ENCODE results near the gene GNAT1.

Gene GNAT1

GRCh38 chr3:50163572-50164455, 27.6 kb upstream of the GNAT1 start:
- no peak for DNase-seq

- DNase-seq, result no peak
Observed at GRCh38 chr3:50164481-50164880, 26.9 kb upstream of the GNAT1 start.

- DNase-seq, result no peak
Observed at GRCh38 chr3:50164984-50165909, 26.2 kb upstream of the GNAT1 start.

- no peak for DNase-seq
Observed at GRCh38 chr3:50165910-50166538, 25.4 kb upstream of the GNAT1 start.

- DNase-seq, result no peak
Observed at GRCh38 chr3:50166620-50167019, 24.8 kb upstream of the GNAT1 start.

- DNase-seq, result no peak
Observed at GRCh38 chr3:50167069-50167840, 24.2 kb upstream of the GNAT1 start.

- DNase-seq, result no peak
Observed at GRCh38 chr3:50167841-50168209, 23.6 kb upstream of the GNAT1 start.

- no peak for DNase-seq
Observed at GRCh38 chr3:50168388-50168787, 23.0 kb upstream of the GNAT1 start.

- no peak for DNase-seq
Observed at GRCh38 chr3:50168791-50169190, 22.6 kb upstream of the GNAT1 start.

- DNase-seq, result no peak
Observed at GRCh38 chr3:50169232-50169832, 22.1 kb upstream of the GNAT1 start.

- no peak for DNase-seq
Observed at GRCh38 chr3:50169858-50170257, 21.6 kb upstream of the GNAT1 start.

GRCh38 chr3:50170689-50171088, 20.7 kb upstream of the GNAT1 start:
- no peak for DNase-seq

- DNase-seq, result no peak
Observed at GRCh38 chr3:50171540-50172301, 19.7 kb upstream of the GNAT1 start.

GRCh38 chr3:50172626-50173220, 18.7 kb upstream of the GNAT1 start:
- DNase-seq, result no peak

- DNase-seq, result no peak
Observed at GRCh38 chr3:50173685-50174516, 17.5 kb upstream of the GNAT1 start.

- DNase-seq, result no peak
Observed at GRCh38 chr3:50174517-50174895, 16.9 kb upstream of the GNAT1 start.

GRCh38 chr3:50174947-50175524, 16.4 kb upstream of the GNAT1 start:
- no peak for DNase-seq

- DNase-seq, result no peak
Observed at GRCh38 chr3:50177346-50177745, 14.1 kb upstream of the GNAT1 start.

GRCh38 chr3:50179710-50180109, 11.7 kb upstream of the GNAT1 start:
- DNase-seq, result no peak

- no peak for DNase-seq
Observed at GRCh38 chr3:50181985-50182384, 9.4 kb upstream of the GNAT1 start.

Measured in activated effector memory CD4-positive, alpha-beta T cell treated with Interleukin-2 at 50 U/mL for 16 hours (primary cell).